ENCODE measurements around the gene BARX2. TPM values are rescaled to one million over a fixed set of nuclear protein-coding genes. Genes with fewer than 3 reads are reported as not detected.

BARX2 gene
- total RNA-seq, 1 experiment from 2014 or later, result not detected

DNA sequence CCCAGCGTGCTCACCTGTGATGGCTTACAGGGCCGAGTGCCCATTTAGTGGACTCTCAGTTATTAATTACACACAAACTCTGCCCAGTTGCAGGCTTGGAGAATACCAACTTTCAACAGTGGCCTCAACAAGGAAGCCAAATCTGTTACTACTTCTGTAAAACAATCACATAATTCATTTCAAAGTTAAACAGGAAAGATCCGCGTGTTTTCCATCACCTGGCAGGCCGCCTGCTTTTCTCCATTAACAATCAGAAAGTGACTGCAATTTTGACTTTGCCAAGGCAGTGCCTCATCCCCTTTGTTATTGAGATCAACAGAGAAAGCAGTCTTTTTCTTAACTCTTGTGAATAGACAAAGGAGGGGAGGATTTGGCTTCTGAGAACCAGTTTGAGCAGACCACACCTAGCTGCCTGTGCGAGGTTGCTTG, 77.7 kb downstream of the BARX2 start:
- DNase-seq (ENCODE audit: low read depth, low spot score), result no peak
- in situ Hi-C loops (cut with HindIII; ENCODE audit: low pct_unique_long_range_greater_than_20kb, low sequenced_read_pairs), result no loop called here

DNA sequence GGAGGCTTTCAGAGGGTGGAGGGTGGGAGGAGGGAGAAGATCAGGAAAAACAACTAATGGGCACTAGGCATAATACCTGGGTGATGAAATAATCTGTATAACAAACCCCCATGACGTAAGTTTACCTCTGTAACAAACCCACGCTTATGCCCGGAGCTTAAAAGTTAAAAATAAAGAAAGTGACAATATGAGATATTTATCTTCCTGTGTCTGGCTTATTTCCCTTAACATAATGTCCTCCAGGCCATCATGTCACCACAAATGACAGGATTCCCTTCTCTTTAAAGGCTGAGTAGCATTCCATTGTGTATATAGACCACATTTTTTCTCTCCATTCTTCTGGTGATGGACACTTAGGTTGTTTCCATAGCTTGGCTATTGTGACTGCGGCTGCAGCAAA, 79.5 kb downstream of the BARX2 start:
- DNase-seq (ENCODE audit: low read depth, low spot score), result no peak
- in situ Hi-C loops (cut with HindIII; ENCODE audit: low pct_unique_long_range_greater_than_20kb, low sequenced_read_pairs), result no loop called here

DNA sequence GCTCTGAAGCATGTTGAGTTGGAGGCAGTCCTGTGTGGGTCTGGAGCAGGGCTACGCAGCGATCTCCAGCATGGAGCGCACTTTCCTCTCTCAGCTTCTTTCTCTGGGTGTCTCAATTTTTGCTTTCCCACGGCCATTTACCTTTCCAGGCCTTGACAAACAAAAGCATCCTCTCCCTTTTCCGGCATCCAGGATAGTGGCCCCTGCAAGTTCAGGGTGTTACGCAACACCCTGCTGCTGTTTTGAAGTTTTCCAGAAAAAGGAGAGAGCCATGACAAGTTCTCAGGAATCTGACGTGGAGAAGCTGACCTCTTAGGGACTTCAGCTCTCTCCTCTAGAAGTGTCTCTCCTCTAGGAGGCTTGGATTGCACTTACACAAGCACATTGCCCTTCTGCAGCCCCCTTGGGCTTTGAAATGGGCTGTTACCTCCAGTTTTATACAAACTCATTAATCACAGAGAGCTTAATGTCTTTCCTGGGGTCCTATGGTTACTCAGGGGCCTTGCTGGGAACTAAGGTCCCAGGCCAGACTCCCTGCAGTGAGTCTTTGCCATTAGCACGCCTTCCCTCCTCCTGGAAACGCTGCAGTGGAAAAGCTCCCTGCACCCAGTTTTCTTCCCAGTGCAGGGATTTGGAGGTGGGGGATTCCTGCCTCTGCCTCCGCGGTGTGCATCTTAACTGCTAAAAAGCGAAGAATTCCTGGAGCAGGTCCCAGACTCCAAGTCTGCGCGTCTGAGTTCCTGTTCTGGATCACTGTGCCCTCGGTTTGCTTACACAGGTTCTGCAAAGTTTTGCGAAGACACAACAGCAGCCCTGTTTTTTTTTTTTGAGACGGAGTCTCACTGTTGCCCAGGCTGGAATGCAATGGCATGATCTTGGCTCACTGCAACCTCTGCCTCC, 80.4 kb downstream of the BARX2 start:
- no peak for DNase-seq (ENCODE audit: low read depth, low spot score)
- in situ Hi-C loops (cut with HindIII; ENCODE audit: low pct_unique_long_range_greater_than_20kb, low sequenced_read_pairs), result no loop called here

DNA sequence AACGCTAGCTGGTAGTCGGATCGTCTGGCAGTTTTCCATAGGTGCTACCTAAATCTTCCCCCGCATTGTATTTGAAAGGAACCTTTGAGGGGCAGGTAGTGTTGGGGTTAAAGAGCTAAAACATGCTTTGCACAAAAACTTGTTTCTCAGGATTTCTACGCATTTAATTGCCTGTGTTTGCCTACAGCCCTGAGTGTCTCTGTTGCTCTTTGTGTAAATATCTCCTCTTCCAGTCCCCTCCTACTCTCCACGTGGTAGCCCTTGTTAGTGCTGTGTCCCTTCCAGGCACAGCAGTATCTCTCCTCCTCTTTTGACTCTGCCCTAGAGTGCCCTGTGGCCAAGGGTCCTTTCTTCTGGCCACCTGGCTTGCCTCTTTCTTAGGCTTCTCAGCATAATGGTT, 81.7 kb downstream of the BARX2 start:
- in situ Hi-C loops (cut with HindIII; ENCODE audit: low pct_unique_long_range_greater_than_20kb, low sequenced_read_pairs), result no loop called here
- no peak for DNase-seq (ENCODE audit: low read depth, low spot score)

DNA sequence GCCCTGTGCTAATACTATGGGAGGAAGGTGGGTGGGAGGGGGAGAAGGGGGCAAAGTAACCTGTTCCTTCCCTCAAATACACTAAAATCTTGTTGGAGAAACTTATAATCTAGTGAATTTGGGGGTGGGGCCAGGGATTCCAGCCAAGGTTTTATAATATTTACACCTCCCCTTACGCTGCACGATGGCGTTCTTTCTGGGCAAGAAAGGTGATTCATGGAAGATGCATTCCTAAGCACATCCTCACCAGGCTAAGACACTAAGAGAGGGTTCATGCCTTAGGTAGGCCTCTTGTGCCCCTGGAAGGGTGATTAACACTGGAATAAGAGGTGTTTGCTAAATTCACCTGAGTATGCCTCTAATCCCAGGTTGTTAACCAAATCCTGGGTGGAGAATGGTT, 82.6 kb downstream of the BARX2 start:
- DNase-seq (ENCODE audit: low read depth, low spot score), result no peak
- in situ Hi-C loops (cut with HindIII; ENCODE audit: low pct_unique_long_range_greater_than_20kb, low sequenced_read_pairs), result no loop called here

DNA sequence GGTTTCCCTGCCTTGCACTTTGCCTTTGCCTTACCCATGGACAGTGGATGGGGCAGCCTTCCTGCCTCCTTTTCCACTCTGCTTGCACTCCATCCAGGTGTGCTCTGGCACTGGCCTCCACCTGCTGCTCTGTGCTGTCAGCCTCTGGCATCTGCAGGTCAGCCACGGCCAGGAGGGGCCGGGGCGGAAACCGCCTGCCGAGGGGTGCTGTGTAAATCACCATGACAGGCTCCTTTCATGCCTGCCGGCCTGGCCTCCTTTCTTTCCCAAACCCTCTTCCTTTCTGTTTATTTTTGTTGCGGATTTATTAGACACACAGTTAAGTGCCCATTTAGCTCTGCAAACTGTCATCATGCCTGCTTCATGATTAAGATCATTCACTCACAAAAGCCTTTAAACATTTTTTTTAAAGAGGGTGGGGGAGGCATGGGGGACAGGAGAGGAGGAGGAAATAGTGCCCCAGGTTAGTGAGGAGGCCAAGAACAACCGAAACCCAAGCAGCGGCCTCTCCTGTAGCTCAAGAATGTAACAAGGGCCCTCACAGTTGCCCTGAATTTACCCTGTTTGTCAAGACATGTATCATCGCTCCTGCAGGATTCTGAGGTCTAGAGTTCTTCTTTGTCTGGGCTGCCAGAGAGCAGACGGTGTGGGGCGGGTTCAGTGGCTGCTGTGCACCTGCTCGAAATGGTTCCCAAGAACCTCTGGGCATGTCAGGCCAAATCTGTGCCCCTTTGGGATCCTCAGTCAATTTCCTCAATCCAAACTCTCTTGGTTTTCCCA, 83.3 kb downstream of the BARX2 start:
- no peak for DNase-seq (ENCODE audit: low read depth, low spot score)

DNA sequence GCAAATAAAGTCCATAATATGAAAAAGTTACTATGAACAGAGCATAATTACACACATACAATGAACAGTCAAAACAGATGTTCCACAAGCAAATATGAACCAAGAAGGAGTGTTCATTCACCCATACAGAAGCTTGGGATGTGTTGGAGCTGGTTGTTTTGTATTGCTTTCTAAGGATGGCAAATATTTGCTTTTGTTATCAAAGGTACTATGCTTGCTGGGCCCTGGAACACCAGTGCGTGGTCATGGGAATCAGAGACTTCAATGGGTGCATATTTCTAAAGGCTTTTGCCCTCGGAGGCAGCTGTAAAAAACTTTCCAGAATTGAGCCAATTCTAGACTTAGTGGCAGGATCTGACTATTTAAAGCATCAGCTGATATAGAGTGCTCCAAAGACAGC, 85.1 kb downstream of the BARX2 start:
- no peak for DNase-seq (ENCODE audit: low read depth, low spot score)
- in situ Hi-C loops (cut with HindIII; ENCODE audit: low pct_unique_long_range_greater_than_20kb, low sequenced_read_pairs), result no loop called here

More for the DNA sequence above, 83.3 kb downstream of the BARX2 start:
- in situ Hi-C loops (cut with HindIII; ENCODE audit: low pct_unique_long_range_greater_than_20kb, low sequenced_read_pairs), result no loop called here

DNA sequence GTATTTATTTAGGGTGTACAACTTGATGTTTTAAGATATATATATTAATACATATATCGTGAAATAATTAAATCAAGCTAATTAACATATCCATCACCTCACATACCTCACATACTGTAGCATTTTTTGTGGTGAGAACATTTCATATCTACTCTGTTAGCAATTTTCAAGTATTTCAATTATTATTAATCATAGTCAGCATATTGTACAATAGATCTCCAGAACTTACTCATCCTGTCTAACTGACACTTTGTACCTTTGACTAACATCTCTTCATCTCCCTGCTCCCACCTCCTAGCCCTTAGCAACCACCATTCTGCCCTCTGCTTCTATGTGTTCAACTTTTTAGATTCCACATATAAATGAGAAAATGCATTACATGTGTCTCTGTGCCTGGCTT, 108.4 kb downstream of the BARX2 start:
- in situ Hi-C loops (cut with HindIII; ENCODE audit: low pct_unique_long_range_greater_than_20kb, low sequenced_read_pairs), result no loop called here
- DNase-seq (ENCODE audit: low read depth, low spot score), result no peak

DNA sequence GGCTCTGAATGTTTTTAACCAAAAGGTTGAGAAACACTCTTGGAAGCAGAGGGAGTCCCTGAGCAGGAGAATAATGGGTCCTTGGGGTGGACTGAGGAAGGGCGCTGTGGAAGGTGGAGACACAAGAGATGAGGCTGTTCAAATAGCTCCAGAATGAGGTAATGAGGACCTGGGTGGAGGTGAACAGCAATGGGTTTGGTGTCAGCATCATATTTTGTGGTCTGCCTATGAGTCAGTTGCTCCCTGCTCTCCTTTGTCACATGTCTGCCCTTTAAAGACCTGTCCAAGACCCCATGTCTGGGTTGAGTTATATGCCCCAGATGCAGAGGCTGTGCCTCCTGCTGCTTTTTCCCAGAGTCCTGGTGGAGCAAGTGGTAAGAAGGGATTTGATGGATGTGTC, 113.6 kb downstream of the BARX2 start:
- no peak for DNase-seq (ENCODE audit: low read depth, low spot score)
- in situ Hi-C loops (cut with HindIII; ENCODE audit: low pct_unique_long_range_greater_than_20kb, low sequenced_read_pairs), result no loop called here

DNA sequence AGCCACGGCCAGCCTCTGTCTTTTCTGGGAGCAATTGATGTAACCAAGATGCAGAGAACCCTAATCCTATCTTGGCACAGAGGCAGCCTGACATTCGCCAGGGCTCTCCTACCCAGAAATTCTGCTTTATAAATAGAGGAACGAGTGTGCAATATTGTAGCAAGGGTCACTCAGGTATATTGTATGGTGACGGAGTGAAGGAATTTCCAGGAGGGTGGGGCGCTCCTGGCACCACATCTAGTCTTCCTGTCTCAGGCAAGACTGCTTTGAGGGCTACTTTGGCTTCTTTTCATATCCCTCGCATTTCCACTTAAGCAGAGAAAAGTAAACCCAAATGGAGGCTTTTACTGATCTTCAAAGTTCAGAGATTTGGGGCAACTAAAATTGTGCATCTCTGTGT, 114.4 kb downstream of the BARX2 start:
- in situ Hi-C loops (cut with HindIII; ENCODE audit: low pct_unique_long_range_greater_than_20kb, low sequenced_read_pairs), result no loop called here

DNA sequence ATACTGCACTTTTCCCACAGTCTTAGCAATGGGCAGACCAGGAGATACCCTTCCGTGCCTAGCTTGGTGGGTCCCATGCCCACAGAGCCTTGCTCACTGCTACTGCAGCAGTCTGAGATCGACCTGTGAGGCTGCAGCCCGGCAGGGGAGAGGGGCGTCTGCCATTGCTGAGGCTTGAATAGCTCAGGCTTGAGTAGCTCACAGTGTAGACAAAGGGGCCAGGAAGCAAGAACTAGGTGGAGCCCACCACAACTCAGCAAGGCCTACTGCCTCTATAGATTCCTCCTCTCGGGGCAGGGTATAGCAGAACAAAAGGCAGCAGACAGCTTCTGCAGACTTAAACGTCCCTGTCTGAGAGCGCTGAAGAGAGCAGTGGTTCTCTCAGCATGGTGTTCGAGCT, 118.1 kb downstream of the BARX2 start:
- in situ Hi-C loops (cut with HindIII; ENCODE audit: low pct_unique_long_range_greater_than_20kb, low sequenced_read_pairs), result no loop called here
- no peak for DNase-seq (ENCODE audit: low read depth, low spot score)

More for the DNA sequence above, 114.4 kb downstream of the BARX2 start:
- DNase-seq (ENCODE audit: low read depth, low spot score), result no peak

Other genes starting within 250 kb of the BARX2 start
- 8.6 and 9.6 TPM in 2 replicates for gene ARHGAP32, start 183.5 kb upstream of the BARX2 start, total RNA-seq (2014; rRNA removed; shearing (Covaris generic))

Measured in SK-MEL-5 (cell line).